ENCODE data around the gene CALML3.

DNA sequence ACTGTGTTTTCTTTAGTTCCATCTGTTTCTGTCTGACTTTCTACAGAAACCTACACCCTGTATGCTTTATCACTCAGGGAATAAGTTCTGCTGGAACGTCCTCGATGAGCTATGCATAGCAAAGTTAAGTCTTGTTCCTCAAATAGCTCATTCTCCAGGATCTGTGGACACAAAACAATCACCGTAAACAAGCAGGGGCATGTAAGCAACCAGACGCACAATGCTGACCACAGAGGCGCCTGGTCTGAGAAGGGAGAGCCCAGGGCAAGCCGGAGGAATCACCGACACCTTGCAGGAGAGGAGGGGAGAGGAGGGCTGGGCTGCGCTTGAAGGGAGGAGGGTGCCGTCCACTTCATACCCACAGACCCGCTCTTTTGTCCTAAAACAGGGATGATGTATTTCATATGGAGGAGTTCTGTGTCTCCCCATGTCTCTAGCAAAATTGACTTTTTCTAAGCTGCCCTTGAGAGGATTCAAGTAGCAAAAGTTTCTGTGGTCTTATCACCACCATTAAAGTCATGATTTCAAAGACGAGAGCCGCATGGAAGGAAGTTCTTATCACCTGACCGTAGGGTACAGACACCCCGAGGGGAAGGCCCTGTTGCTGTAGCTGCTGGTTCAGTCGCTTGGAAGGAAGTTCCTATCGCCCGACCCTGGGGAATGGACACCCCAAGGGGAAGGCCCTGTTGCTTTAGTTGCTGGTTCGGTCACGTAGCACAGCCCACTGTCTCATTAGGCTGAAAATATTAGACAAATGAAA lies 14.3 kb downstream of the CALML3 start:
- TF ChIP-seq, protein P1, sequence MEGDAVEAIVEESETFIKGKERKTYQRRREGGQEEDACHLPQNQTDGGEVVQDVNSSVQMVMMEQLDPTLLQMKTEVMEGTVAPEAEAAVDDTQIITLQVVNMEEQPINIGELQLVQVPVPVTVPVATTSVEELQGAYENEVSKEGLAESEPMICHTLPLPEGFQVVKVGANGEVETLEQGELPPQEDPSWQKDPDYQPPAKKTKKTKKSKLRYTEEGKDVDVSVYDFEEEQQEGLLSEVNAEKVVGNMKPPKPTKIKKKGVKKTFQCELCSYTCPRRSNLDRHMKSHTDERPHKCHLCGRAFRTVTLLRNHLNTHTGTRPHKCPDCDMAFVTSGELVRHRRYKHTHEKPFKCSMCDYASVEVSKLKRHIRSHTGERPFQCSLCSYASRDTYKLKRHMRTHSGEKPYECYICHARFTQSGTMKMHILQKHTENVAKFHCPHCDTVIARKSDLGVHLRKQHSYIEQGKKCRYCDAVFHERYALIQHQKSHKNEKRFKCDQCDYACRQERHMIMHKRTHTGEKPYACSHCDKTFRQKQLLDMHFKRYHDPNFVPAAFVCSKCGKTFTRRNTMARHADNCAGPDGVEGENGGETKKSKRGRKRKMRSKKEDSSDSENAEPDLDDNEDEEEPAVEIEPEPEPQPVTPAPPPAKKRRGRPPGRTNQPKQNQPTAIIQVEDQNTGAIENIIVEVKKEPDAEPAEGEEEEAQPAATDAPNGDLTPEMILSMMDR (conservative IDR thresholded peaks at IDR 0.05) = no peak
- no peak for TF ChIP-seq EZH2 (IDR thresholded peaks at IDR 0.05; ENCODE audit: low read depth)
